Neural cell (in vitro differentiated cells): ENCODE measurements around the gene CHMP4B.

ENCODE experiments used
- CTCF ChIP-seq: fragments of 450-650 bp; IDR thresholded peaks from 2 replicates; pipeline ENCODE4 v1.5.1; 2014; ENCODE audit warnings: antibody characterized with exemption, mild to moderate bottlenecking, moderate library complexity; ENCODE audit not compliant: poor library complexity, severe bottlenecking
- TAF1 ChIP-seq: IDR thresholded peaks from 2 replicates; pipeline ENCODE4 v1.6.1; 2012; ENCODE audit warnings: low read depth

GRCh38 chr20:33769043-33769442 lies 42.1 kb upstream of the CHMP4B start:
- TF ChIP-seq CTCF = no peak
- no peak for TF ChIP-seq TAF1
